GM12872 (cell line): ENCODE data around the gene CCDC15.

Experiments used
- TF ChIP-seq, protein P1 (sequence below): IDR thresholded peaks from 3 replicates; pipeline ENCODE4 v1.5.1; 2011; ENCODE audit warnings: low read depth, mild to moderate bottlenecking, low read length, moderate library complexity; ENCODE audit not compliant: insufficient read depth

The CCDC15 gene

DNA sequence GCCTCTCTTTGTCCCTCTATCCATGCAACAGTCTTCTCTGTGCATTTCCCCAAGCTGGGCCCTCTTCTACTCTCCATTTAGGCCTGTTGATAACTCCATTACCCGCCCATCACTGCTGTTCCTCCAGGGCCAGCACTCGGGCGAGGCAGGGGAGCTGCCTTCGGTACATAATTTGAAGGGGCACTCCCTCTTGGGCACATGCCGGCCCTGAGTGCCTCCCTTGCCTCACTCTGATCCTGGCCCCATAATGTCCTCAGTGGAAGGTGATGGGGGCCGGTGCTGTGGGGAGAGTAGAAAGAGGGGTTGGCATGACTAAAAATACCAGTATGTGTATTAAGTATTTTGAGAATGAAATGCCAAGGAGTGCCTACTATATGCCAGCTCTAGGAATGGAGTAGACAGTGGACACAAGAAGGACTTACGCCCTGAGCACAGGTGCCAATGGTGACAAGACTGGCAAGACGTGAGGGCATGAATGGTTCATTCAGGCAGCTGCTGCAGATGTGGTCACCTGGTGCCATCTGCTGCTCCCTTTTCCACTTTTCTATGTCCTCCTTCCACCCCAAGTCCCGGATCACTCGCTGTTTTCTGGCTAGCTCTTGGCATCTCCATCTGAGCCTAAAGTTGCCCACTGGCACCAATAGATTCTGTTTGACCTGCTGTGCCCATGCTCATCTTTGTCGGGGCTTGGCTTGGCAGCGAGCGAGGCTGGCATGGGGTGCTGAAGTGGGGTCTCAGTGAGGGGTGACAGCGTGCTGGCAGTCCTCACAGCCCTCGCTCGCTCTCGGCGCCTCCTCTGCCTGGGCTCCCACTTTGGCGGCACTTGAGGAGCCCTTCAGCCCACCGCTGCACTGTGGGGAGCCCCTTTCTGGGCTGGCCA is 134.8 kb downstream of the CCDC15 start:
- TF ChIP-seq, protein P1, sequence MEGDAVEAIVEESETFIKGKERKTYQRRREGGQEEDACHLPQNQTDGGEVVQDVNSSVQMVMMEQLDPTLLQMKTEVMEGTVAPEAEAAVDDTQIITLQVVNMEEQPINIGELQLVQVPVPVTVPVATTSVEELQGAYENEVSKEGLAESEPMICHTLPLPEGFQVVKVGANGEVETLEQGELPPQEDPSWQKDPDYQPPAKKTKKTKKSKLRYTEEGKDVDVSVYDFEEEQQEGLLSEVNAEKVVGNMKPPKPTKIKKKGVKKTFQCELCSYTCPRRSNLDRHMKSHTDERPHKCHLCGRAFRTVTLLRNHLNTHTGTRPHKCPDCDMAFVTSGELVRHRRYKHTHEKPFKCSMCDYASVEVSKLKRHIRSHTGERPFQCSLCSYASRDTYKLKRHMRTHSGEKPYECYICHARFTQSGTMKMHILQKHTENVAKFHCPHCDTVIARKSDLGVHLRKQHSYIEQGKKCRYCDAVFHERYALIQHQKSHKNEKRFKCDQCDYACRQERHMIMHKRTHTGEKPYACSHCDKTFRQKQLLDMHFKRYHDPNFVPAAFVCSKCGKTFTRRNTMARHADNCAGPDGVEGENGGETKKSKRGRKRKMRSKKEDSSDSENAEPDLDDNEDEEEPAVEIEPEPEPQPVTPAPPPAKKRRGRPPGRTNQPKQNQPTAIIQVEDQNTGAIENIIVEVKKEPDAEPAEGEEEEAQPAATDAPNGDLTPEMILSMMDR = no peak

DNA sequence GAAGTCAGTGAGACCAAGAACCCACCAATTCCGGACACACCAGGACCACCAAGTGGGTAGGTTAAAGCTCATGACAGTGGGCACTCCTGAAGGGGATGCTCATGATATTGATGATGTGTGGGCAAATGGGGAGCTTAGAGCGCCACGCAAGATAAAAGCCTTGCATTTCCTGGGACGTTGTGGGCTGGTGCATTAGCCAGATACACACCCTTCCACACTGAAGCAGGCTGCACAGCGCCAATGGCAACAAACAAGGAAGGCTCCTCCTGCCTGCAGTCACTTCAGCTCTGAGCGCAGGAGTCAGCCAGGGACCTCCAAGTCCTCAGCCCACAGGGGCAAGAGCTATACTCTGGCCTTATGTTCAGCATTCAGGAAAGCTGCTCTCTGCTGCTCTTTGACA is 136.8 kb downstream of the CCDC15 start:
- TF ChIP-seq, protein P1 = no peak
